Lung (tissue), 12 donors: ENCODE measurements around the gene CXorf38. TPM values are rescaled to one million over a fixed set of nuclear protein-coding genes. Genes with fewer than 3 reads are reported as not detected.
A peak's percentile ranks its signal among the peaks of the same experiment; 100 is the strongest.

Experiments used
- ATAC-seq: fragments of 200-7000 bp; cut with Tn5 transposase; one replicate; pipeline ENCODE4 v1.9.1; 2020; ENCODE audit warnings: moderate number of reproducible peaks; ENCODE audit not compliant: insufficient read depth, low FRiP score
- DNase-seq, 3 donors: peaks; one replicate each; pipeline ENCODE4 v3.0.0-alpha.2; 2013 to 2017
- H3K27ac ChIP-seq, 2 donors: one replicate each; pipeline ENCODE4 v1.5.1; 2013; ENCODE audit warnings: mild to moderate bottlenecking in 2 of 2, moderate library complexity in 2 of 2, control low read depth in 1 of 2, inconsistent platforms in 1 of 2, low read depth in 1 of 2, low read length in 1 of 2
- H3K27me3 ChIP-seq, 3 donors: one replicate each; pipeline ENCODE4 v1.5.1; 2013; ENCODE audit warnings: low read length in 2 of 3; ENCODE audit not compliant: control insufficient read depth in 3 of 3, insufficient read depth in 3 of 3
- H3K36me3 ChIP-seq, 4 donors: one replicate each; pipeline ENCODE4 v1.5.1; 2013; ENCODE audit warnings: low read length in 4 of 4, mild to moderate bottlenecking in 1 of 4, moderate library complexity in 1 of 4; ENCODE audit not compliant: control insufficient read depth in 4 of 4, insufficient read depth in 4 of 4
- H3K4me1 ChIP-seq, 5 donors: one replicate each; pipeline ENCODE4 v1.5.1; 2013; ENCODE audit warnings: low read length in 5 of 5, mild to moderate bottlenecking in 2 of 5, moderate library complexity in 1 of 5; ENCODE audit not compliant: control insufficient read depth in 5 of 5, insufficient read depth in 5 of 5
- H3K4me3 ChIP-seq: one replicate; pipeline ENCODE4 v1.5.1; 2013; ENCODE audit warnings: mild to moderate bottlenecking, control low read depth, moderate library complexity
- H3K9ac ChIP-seq, 2 donors: one replicate each; pipeline ENCODE4 v1.5.1; 2013; ENCODE audit warnings: low read length in 2 of 2, control low read depth in 1 of 2; ENCODE audit not compliant: insufficient read depth in 1 of 2
- H3K9me3 ChIP-seq, 4 donors: one replicate each; pipeline ENCODE4 v1.5.1; 2013; ENCODE audit warnings: low read length in 3 of 4, mild to moderate bottlenecking in 1 of 4, moderate library complexity in 1 of 4; ENCODE audit not compliant: control insufficient read depth in 4 of 4, insufficient read depth in 3 of 4
- CTCF ChIP-seq: IDR thresholded peaks from 2 replicates; pipeline ENCODE4 v1.5.1; 2012; ENCODE audit warnings: mild to moderate bottlenecking; ENCODE audit errors: control extremely low read depth, extremely low read depth
- WGBS, 2 donors: extraction: QIAGEN DNeasy Blood & Tissue Kit; methylation state at CpG; one replicate each; pipeline ENCODE4 v1.1.7; 2013; 5-methylcytosine and 5-hydroxymethylcytosine counted together
- polyA plus RNA-seq, 2 donors: library from polyadenylated mRNA; stranded (reverse); fragments of 200-250 nt; gene quantifications; one replicate each; pipeline ENCODE4 v1.2.1, GENCODE V29; 2013
- total RNA-seq, 2 donors: library from RNA; depleted of rRNA in 1 of 2; stranded (reverse); fragments of >200 nt in 1 of 2; gene quantifications; one replicate each; pipeline ENCODE4 v1.2.1, GENCODE V29; 2014 to 2021
- donor health status: control.
- donor health status: control.
- donor health status: Bipolar disorder and iron deficiency.
- donor health status: healthy.
- donor health status: DM: yes; HTN: yes; CAD: no.

CXorf38 gene
- total and polyA plus RNA-seq, 4 donors: 8.2 to 17.8 (median 16.1) TPM

- Histone ChIP-seq H3K27me3 (peaks cover 0 to 24% (median 8%) of the 10 kb centered on the region in 3 donors), H3K36me3 (peaks cover 0 to 7% (median 1%) of the 10 kb centered on the region in 4 donors), H3K9me3 (peaks cover 0 to 11% (median 0%) of the 10 kb centered on the region in 4 donors), H3K4me1 (peaks cover 0 to 2% (median 0%) of the 10 kb centered on the region in 5 donors), H3K9ac (no peak overlapping the region), H3K27ac (no peak overlapping the region), H3K4me3 (no peak overlapping the region)
- no peak for ATAC-seq
- no peak for DNase-seq
- 87 to 93% methylated on average over 32 of the region's 32 CpGs for WGBS, 2 donors
- TF ChIP-seq CTCF: no peak
Measured at GRCh38 chrX:40623665-40624064, 23.7 kb downstream of the CXorf38 start.

GRCh38 chrX:40623139-40623536, 24.2 kb downstream of the CXorf38 start, which contains the start of gene MPC1L:
Gene MPC1L, plus strand, starts transcription at chrX:40623428. Its CDS starts 138 bp downstream, at chrX:40623566.
- Histone ChIP-seq H3K9me3 (peaks cover 0 to 11% (median 0%) of the 10 kb centered on the region in 4 donors), H3K4me3 (no peak within 1 kb of the TSS), H3K9ac (no peak within 1 kb of the TSS), H3K27ac (no peak within 1 kb of the TSS), H3K36me3 (peaks cover 0 to 3% (median under 1%) of the 10 kb centered on the region in 4 donors), H3K4me1 (peaks cover 0 to 2% (median 0%) of the 10 kb centered on the region in 5 donors), H3K27me3 (peaks cover 0 to 21% (median 5%) of the 10 kb centered on the region in 3 donors)
- no peak for TF ChIP-seq CTCF
- ATAC-seq: no peak
- DNase-seq: no peak
- 89 to 97% methylated on average over 38 of the region's 38 CpGs for WGBS, 2 donors

GRCh38 chrX:40622479-40623138, 24.8 kb downstream of the CXorf38 start:
- H3K27me3 ChIP-seq: peaks cover 0 to 23% (median 5%) of the 10 kb centered on the region in 3 donors
- peaks cover 0 to 11% (median 0%) of the 10 kb centered on the region in 4 donors for H3K9me3 ChIP-seq
- 81 to 89% methylated on average over 18 of the region's 18 CpGs for WGBS, 2 donors
- ATAC-seq (no peak), DNase-seq (peak in 1 of 3 donors; percentile 5)
- H3K4me1 ChIP-seq: peaks cover 0 to 2% (median 0%) of the 10 kb centered on the region in 5 donors
- TF ChIP-seq CTCF: no peak
- no peak overlapping the region for H3K27ac ChIP-seq
- no peak overlapping the region for H3K9ac ChIP-seq
- H3K36me3 ChIP-seq: peaks cover 0 to 2% (median 0%) of the 10 kb centered on the region in 4 donors
- H3K4me3 ChIP-seq: no peak overlapping the region
